T-helper 1 cell treated with Interleukin-12 subunit alpha and Interleukin-12 subunit beta and Interleukin-4 antibody, amounts not matched to agents 30 μg/mL and 1 μg/mL, for 36 hours (primary cell): ENCODE measurements around the gene CMIP.

ENCODE experiments used
- H3K27ac Mint-ChIP-seq: one replicate; pipeline ENCODE4 v1.8.0; 2021; ENCODE audit warnings: mild to moderate bottlenecking, mixed read lengths
- H3K27me3 Mint-ChIP-seq: one replicate; pipeline ENCODE4 v1.8.0; 2021; ENCODE audit warnings: low read depth, mixed read lengths
- H3K36me3 Mint-ChIP-seq: one replicate; pipeline ENCODE4 v1.8.0; 2021; ENCODE audit warnings: low read depth, mixed read lengths
- H3K4me1 Mint-ChIP-seq: one replicate; pipeline ENCODE4 v1.8.0; 2021; ENCODE audit warnings: low read depth, mixed read lengths
- H3K4me3 Mint-ChIP-seq: one replicate; pipeline ENCODE4 v1.8.0; 2021; ENCODE audit warnings: mild to moderate bottlenecking, moderate library complexity, mixed read lengths
- H3K9me3 Mint-ChIP-seq: one replicate; pipeline ENCODE4 v1.8.0; 2021; ENCODE audit warnings: mixed read lengths

The CMIP gene

DNA sequence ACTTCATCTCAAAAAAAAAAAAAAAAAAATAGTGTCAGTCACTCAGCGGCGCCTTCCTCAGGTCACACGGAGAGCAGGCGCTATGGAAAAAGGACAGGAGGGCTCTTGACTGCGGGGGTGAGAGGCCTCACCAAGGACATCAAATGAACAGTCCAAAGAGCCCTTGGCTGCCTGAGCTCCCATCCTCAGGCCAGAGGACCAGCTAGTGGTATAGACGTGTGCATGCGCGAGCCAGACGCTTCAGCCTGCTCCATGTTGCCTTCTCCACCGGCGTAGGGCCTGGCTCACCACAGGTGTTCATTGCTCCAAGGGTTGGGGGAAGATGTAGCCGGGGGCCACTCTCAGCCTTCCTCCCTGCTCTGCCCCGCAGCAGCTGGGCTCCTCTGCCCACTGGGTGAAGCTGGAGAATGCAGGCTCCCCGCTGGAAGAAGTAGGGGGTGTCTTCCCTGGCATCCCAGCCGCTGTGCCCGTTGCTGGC, 268.7 kb downstream of the CMIP start:
- H3K4me3 Mint-ChIP-seq: no peak overlapping the region
- H3K4me1 Mint-ChIP-seq: peaks cover 28% of the 10 kb centered on the region
- H3K36me3 Mint-ChIP-seq: peaks cover 4% of the 10 kb centered on the region
- no peak overlapping the region for H3K27ac Mint-ChIP-seq
- no peaks in the 10 kb centered on the region for H3K9me3 Mint-ChIP-seq
- no peaks in the 10 kb centered on the region for H3K27me3 Mint-ChIP-seq

DNA sequence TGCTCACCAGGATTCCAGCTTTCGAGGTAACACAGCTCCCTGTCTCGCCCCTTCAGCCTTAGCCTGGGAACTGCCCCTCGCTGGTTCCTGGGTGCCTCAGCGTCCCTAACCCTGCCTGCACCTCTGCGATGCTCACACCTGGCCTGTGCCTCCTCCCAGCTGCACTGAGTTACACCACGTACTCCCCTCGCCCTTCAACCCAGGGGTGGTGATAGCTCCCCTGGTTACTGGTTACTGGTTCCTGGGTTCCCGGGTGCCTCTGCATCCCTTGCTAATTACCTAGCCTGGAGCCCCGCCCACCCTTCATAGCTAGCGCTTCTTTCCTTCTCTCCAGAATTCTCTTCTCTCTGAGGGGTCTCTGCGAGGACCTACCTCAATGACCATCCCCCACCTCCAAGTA, 269.2 kb downstream of the CMIP start:
- H3K36me3 Mint-ChIP-seq: peaks cover 4% of the 10 kb centered on the region
- peaks cover 31% of the 10 kb centered on the region for H3K4me1 Mint-ChIP-seq
- H3K4me3 Mint-ChIP-seq: no peak overlapping the region
- H3K9me3 Mint-ChIP-seq: no peaks in the 10 kb centered on the region
- H3K27ac Mint-ChIP-seq: no peak overlapping the region
- H3K27me3 Mint-ChIP-seq: no peaks in the 10 kb centered on the region

DNA sequence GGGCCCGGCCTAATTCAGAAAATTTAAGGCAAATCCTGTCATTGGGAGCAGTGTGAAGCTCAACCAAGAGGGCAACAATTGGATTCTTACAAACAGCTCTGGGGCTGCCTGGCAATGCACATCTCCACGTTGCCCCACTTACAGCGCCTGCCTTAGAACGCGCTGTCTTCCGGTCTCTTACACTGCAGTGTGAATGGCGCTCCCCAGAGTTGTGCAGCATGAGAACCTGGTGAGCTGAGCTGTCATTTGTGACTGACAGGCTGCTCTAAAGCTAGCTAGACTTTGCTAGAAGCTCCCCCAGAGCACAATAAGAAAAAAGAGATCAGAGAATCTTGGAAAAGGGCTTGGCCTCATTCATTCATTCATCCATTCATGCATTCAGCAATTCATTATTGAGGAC, 270.0 kb downstream of the CMIP start:
- peaks cover 4% of the 10 kb centered on the region for H3K36me3 Mint-ChIP-seq
- no peak overlapping the region for H3K27ac Mint-ChIP-seq
- H3K4me1 Mint-ChIP-seq: peaks cover 33% of the 10 kb centered on the region
- no peaks in the 10 kb centered on the region for H3K27me3 Mint-ChIP-seq
- H3K4me3 Mint-ChIP-seq: no peak overlapping the region
- H3K9me3 Mint-ChIP-seq: no peaks in the 10 kb centered on the region

DNA sequence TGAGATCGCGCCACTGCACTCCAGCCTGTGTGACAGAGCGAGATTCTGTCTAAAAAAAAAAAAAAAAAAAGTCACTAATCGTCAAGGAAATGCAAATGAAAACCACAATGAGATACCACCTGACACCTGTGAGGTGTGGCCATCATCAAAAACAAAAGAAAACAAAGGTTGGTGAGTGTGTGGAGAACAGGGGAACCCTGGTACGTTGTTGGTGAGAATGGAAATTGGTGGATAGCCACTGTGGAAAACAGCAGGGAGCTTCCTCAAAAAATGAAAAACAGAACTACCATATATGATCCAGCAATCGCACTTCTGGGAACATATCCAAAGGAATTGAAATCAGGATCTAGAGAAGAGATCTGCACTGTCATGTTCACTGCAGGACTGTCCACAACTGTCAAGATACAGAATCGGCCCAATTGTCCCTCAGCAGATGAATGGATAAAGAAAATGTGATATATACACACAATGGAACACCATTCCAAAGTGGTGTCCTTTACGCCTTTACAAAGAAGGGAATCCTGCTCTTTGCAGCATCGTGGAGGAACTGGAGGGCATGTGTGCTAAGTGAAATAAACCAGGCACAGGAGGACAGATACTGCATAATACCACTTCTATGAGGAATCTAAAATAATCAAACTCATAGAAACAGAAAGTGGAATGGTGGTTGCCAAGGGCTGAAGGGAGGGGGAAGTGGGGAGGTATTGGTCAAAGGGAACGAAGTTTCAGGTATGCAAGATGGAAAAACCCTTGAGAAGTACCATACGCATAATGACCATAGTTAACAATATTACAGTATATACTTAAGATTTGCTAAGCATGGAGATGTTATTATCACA, 271.0 kb downstream of the CMIP start:
- H3K9me3 Mint-ChIP-seq: no peaks in the 10 kb centered on the region
- H3K4me1 Mint-ChIP-seq: peaks cover 39% of the 10 kb centered on the region
- H3K27ac Mint-ChIP-seq: peak overlapping the region; percentile 53
- H3K4me3 Mint-ChIP-seq: peak overlapping the region; percentile 58
- no peaks in the 10 kb centered on the region for H3K27me3 Mint-ChIP-seq
- peaks cover 2% of the 10 kb centered on the region for H3K36me3 Mint-ChIP-seq

DNA sequence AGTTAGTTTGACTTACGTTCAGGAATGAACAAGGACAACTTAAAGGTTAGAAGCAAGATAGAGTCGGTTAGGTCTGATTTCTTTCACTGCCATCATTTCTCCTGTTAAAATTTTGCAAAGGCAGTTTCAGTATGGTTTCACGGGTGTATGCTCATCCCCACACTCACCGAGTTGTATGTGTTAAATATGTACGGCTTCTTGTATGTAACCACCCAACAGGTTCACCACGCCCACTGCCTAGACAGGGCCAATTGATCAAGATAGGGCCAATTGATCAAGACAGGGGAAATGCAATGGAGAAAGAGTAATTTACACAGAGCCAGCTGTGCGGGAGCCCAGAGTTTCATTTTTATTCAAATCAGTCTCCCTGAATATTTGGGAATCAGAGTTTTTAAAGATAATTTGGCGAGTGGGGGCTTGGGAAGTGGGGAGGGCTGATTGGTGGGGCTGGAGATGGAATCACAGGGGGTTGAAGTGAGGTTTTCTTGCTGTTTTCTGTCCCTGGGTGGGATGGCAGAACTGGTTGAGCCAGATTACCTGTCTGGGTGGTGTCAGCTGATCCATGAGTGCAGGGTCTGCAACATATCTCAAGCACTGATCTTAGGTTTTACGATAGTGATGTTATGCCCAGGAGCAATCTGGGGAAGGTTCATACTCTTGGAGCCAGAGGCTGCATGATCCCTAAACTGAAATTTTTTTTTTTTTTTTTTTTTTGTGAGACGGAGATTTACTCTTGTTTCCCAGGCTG, 272.0 kb downstream of the CMIP start:
- Mint-ChIP-seq H3K36me3 (peaks cover 11% of the 10 kb centered on the region), H3K9me3 (peaks cover 9% of the 10 kb centered on the region), H3K4me3 (peak overlapping the region; percentile 9), H3K27ac (peak overlapping the region; percentile 71), H3K27me3 (no peaks in the 10 kb centered on the region), H3K4me1 (peaks cover 39% of the 10 kb centered on the region)

DNA sequence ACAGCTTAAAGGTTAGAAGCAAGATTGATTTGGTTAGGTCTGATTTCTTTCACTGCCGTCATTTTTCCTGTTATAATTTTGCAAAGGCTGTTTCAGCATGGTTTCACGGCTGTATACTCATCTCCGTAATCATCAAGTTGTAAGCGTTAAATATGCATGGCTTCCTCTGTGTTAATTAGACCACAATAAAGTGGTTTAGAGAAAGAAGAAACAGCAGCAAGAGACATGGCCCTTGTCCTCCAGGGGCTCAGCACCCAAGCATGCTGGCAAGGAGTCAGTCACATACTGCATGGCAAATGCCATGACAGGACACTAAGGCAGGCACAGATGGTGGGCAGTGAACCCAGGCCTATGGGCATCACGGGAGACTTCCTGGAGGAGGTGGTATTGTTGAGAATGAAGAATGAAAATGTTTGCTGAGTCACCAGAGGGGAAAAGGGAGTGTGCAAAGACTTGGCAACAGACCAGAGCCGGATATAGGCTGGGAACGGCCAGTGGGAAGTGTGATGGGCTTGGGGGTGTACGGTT, 273.1 kb downstream of the CMIP start:
- Mint-ChIP-seq H3K36me3 (peaks cover 12% of the 10 kb centered on the region), H3K4me1 (peaks cover 41% of the 10 kb centered on the region), H3K27ac (peak overlapping the region; percentile 65), H3K9me3 (peaks cover 11% of the 10 kb centered on the region), H3K4me3 (peak overlapping the region; percentile 42), H3K27me3 (no peaks in the 10 kb centered on the region)

- Mint-ChIP-seq H3K4me1 (peaks cover 45% of the 10 kb centered on the region), H3K27ac (peak overlapping the region; percentile 82), H3K27me3 (no peaks in the 10 kb centered on the region), H3K9me3 (peaks cover 11% of the 10 kb centered on the region), H3K36me3 (peaks cover 13% of the 10 kb centered on the region), H3K4me3 (peak overlapping the region; percentile 61)
Measured at GRCh38 chr16:81718637-81719036, 274.0 kb downstream of the CMIP start.

DNA sequence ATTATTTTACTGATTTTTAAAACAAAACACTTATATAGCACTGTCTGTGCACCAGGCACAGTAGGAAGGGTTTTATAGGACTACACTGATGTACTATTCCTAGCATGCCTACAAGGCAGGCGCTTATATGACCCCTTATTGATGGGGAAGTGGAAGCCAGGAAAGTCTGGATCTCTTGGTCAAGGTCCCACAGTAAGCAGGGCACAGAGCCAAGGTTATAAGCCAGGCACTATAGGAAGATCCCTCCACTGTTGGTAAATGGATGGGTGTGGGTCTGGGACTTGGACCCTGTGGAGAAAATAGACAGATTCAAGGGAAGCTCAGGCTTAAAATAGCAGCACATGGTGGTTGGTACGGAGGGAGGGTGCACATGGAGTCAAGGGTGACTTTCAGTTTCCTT, 275.4 kb downstream of the CMIP start:
- Mint-ChIP-seq H3K36me3 (peaks cover 13% of the 10 kb centered on the region), H3K4me3 (no peak overlapping the region), H3K27me3 (no peaks in the 10 kb centered on the region), H3K9me3 (peaks cover 11% of the 10 kb centered on the region), H3K27ac (no peak overlapping the region), H3K4me1 (peaks cover 43% of the 10 kb centered on the region)

- H3K9me3 Mint-ChIP-seq: peaks cover 11% of the 10 kb centered on the region
- H3K27me3 Mint-ChIP-seq: no peaks in the 10 kb centered on the region
- peaks cover 13% of the 10 kb centered on the region for H3K36me3 Mint-ChIP-seq
- no peak overlapping the region for H3K4me3 Mint-ChIP-seq
- H3K27ac Mint-ChIP-seq: no peak overlapping the region
- peaks cover 32% of the 10 kb centered on the region for H3K4me1 Mint-ChIP-seq
Measured at GRCh38 chr16:81720973-81721906, 276.6 kb downstream of the CMIP start.

DNA sequence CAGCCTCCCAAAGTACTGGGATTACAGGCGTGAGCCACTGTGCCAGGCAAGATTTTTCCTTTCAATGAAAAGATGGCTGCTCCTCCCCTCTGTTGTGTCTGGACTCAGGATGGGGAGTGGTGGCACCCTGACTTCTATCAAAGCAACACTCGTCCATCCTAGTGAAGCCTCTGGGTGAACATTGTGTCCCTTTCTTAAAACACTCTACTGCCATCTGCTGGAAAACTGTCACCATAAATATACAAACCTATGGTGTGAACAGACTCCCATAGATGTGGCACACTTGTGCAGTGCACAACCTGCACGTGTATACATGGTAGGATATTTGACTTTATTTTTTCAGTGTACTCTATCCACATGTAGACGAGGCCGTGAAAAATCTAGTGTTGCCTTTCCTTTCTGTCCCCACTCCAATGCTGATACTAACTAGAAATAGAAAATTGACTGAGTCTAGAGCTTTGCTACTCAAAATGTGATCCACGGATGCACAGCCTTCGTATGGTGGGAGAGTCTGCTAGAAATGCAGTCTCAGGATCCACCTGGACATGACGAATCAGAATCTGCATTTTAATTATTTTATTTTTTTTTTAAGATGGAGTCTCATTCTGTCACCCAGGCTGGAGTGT, 278.6 kb downstream of the CMIP start:
- no peaks in the 10 kb centered on the region for H3K27me3 Mint-ChIP-seq
- H3K4me3 Mint-ChIP-seq: no peak overlapping the region
- peaks cover 17% of the 10 kb centered on the region for H3K4me1 Mint-ChIP-seq
- H3K9me3 Mint-ChIP-seq: peaks cover 11% of the 10 kb centered on the region
- peak overlapping the region; percentile 57 for H3K27ac Mint-ChIP-seq
- H3K36me3 Mint-ChIP-seq: peaks cover 12% of the 10 kb centered on the region

DNA sequence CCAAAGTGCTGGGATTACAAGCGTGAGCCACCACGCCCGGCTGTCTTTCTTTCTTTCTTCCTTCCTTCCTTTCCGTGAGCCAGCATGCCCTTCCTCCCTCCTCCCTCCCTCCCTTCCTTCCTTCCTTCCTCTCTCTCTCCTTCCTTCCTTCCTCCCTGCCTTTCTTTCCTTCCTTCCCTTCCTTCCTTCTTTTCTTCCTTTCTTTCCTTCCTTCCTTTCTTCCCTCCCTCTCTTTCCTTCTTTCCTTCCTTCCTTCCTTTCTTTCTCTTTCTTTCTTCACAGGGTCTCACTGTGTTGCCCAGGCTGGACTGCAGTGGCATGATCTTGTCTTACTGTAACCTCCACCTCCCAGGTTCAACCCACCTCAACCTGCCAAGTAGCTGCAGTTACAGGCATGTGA, 283.8 kb downstream of the CMIP start:
- no peaks in the 10 kb centered on the region for H3K9me3 Mint-ChIP-seq
- no peaks in the 10 kb centered on the region for H3K36me3 Mint-ChIP-seq
- H3K4me1 Mint-ChIP-seq: peaks cover 15% of the 10 kb centered on the region
- H3K27me3 Mint-ChIP-seq: no peaks in the 10 kb centered on the region
- H3K4me3 Mint-ChIP-seq: no peak overlapping the region
- no peak overlapping the region for H3K27ac Mint-ChIP-seq

GRCh38 chr16:81729451-81729850, 284.8 kb downstream of the CMIP start:
- no peaks in the 10 kb centered on the region for H3K27me3 Mint-ChIP-seq
- peak overlapping the region; percentile 70 for H3K27ac Mint-ChIP-seq
- no peaks in the 10 kb centered on the region for H3K36me3 Mint-ChIP-seq
- peak overlapping the region; percentile 58 for H3K4me3 Mint-ChIP-seq
- peaks cover 16% of the 10 kb centered on the region for H3K4me1 Mint-ChIP-seq
- H3K9me3 Mint-ChIP-seq: no peaks in the 10 kb centered on the region

DNA sequence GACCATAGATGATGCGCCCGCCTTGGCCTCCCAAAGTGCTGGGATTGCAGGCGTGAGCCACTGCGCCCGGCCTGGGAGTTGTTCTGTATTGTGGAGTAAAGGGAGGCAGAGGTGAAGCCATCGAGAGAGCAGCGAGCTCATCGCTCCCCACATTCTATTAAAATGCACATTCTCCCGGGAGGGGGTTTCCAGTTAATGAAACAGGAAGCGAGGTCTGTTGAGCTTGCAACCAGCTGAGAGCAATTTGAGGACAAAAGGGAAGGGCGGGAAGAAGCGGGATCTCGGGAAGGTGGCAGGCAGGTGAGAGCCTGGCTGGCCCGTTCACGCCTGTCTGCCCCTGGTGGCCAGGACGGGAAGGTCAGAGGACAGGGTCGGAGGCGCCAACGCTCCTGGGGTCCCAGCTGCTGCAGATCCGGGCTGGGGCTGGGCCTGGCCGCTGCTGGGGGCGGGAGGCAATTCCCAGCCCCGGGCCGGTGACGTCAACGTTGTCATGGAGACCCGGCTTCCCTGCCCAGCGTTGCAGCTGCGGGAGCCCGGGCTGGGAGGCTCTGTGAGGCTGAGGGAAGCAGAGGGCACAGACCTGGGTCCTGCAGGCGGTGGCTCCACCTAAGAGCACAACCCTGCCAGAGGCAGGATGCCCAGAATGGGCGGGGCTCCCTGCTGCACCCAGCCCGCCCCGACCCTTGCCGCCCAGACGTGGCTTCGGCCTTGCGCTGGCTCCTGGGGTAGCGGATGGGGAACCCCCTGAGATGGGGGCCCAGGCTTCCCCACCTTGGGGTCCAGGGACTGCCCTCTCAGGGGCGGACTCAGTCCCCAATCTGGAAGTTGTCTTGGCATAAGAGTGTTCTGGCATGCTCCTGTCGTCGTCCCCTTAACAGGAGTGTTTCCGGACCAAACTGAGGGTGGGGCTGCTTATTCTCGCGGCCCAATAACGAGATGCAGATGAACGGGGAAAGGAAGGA, 285.8 kb downstream of the CMIP start:
- Mint-ChIP-seq H3K4me3 (peak overlapping the region; percentile 80), H3K27ac (peak overlapping the region; percentile 81), H3K4me1 (peaks cover 16% of the 10 kb centered on the region), H3K9me3 (no peaks in the 10 kb centered on the region), H3K36me3 (no peaks in the 10 kb centered on the region), H3K27me3 (no peaks in the 10 kb centered on the region)
